Measurements from ENCODE around the gene SGCD. TPM values are rescaled to one million over a fixed set of nuclear protein-coding genes. Genes with fewer than 3 reads are reported as not detected.

Gene SGCD
- total RNA-seq, 1 experiment from 2014 or later: not detected

DNA sequence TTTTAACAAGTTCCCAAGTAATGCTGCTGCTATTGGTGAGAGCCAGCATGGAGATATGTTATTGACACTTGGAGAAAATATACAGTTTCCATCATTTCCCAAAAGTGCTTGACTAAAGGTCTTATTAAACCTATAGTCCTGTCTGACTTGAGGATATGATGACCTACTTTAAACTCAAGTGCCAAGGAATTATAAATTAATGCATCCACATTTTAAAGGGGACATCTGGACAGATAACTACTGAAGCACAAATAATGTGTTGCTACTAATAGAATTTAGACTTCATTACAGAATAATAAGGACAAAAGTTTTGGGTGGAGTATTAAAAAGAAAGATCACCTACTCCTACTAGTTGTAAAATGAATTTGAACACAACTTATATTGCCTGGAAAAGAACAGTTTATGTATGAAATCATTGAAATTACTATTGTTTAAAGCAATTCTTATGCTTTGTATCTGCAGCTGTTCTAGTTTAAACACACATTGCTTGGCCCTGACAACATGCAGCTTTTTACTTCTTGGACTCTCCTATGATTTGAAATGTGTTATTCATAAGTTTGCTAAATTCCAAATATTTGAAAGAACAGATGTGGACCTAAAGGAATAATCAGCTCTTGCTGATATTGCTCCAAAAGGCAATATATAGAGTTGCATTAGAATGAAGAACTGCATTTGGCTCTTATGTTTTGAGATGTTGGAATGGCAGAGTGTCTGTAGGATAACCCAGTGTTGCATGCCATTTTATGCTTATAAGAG, 73.4 kb downstream of the SGCD start:
- intact Hi-C loops (cut with micrococcal nuclease): no loop called here
- ChIA-PET RAD21 (ENCODE audit: low non-redundant PET in 1 of 2, low total read pairs in 2 of 2, uncharacterized antibody in 2 of 2, unreplicated experiment in 2 of 2) (no interaction called here), POLR2A (no interaction called here), CTCF (no interaction called here)
- Histone ChIP-seq H3K9me3 (ENCODE audit: control insufficient read depth in 1 of 2, insufficient read depth in 1 of 2, low read depth in 1 of 2, low read length in 2 of 2) (no peaks in the 10 kb centered on the region; a peak in 1 of 4 replicates), H3K79me2 (ENCODE audit: insufficient read depth, low read length) (no peaks in the 10 kb centered on the region), H3K4me3 (replicated peaks in 1 of 2; ENCODE audit: low read depth in 1 of 2, low read length in 2 of 2) (no peak overlapping the region), H3K9me2 (ENCODE audit: insufficient read depth) (no peaks in the 10 kb centered on the region), H3K36me3 (ENCODE audit: control insufficient read depth in 1 of 2, insufficient read depth in 2 of 2, low read length in 2 of 2) (no peaks in the 10 kb centered on the region), H3K27me3 (ENCODE audit: insufficient read depth, low read length) (no peaks in the 10 kb centered on the region), H3K27ac (ENCODE audit: low read depth, low read length) (no peak overlapping the region), H3K9ac (ENCODE audit: low read length) (no peak overlapping the region), H3K4me1 (ENCODE audit: control insufficient read depth in 1 of 2, insufficient read depth in 2 of 2, low read length in 2 of 2) (no peaks in the 10 kb centered on the region), H3K4me2 (ENCODE audit: low read length) (no peak overlapping the region), H4K20me1 (ENCODE audit: insufficient read depth) (no peaks in the 10 kb centered on the region), H2AFZ (ENCODE audit: low read depth, low read length, poor library complexity, severe bottlenecking) (no peak overlapping the region)
- no peak for ATAC-seq
- no peak for DNase-seq (ENCODE audit: low read depth, low spot score)
- TF ChIP-seq ATF3 (IDR thresholded peaks at IDR 0.05) (no peak), ZNF274 (IDR thresholded peaks at IDR 0.05; ENCODE audit: low read depth, low read length) (no peak), SIN3A (IDR thresholded peaks at IDR 0.05; ENCODE audit: low read depth) (no peak), CTCF (IDR thresholded peaks at IDR 0.05 in 2 of 3, conservative IDR thresholded peaks at IDR 0.05 in 1 of 3; ENCODE audit: borderline replicate concordance in 1 of 3, insufficient read depth in 1 of 3, low read depth in 2 of 3, low read length in 2 of 3) (no peak), POLR2AphosphoS5 (IDR thresholded peaks at IDR 0.05; ENCODE audit: low read depth, low read length) (no peak), YY1 (IDR thresholded peaks at IDR 0.05; ENCODE audit: extremely low read depth, insufficient replicate concordance, low read depth, low read length) (no peak), POLR2A (IDR thresholded peaks at IDR 0.05; ENCODE audit: borderline replicate concordance, extremely low read depth, insufficient read depth, insufficient read length) (no peak)
- TF ChIP-seq, protein P1, sequence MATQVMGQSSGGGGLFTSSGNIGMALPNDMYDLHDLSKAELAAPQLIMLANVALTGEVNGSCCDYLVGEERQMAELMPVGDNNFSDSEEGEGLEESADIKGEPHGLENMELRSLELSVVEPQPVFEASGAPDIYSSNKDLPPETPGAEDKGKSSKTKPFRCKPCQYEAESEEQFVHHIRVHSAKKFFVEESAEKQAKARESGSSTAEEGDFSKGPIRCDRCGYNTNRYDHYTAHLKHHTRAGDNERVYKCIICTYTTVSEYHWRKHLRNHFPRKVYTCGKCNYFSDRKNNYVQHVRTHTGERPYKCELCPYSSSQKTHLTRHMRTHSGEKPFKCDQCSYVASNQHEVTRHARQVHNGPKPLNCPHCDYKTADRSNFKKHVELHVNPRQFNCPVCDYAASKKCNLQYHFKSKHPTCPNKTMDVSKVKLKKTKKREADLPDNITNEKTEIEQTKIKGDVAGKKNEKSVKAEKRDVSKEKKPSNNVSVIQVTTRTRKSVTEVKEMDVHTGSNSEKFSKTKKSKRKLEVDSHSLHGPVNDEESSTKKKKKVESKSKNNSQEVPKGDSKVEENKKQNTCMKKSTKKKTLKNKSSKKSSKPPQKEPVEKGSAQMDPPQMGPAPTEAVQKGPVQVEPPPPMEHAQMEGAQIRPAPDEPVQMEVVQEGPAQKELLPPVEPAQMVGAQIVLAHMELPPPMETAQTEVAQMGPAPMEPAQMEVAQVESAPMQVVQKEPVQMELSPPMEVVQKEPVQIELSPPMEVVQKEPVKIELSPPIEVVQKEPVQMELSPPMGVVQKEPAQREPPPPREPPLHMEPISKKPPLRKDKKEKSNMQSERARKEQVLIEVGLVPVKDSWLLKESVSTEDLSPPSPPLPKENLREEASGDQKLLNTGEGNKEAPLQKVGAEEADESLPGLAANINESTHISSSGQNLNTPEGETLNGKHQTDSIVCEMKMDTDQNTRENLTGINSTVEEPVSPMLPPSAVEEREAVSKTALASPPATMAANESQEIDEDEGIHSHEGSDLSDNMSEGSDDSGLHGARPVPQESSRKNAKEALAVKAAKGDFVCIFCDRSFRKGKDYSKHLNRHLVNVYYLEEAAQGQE (IDR thresholded peaks at IDR 0.05; ENCODE audit: low read depth): no peak
- BruUV-seq (replicated peaks): no TSS peak

Data from HCT116 (cell line).